K562 (cell line): ENCODE measurements around the gene TELO2.

ENCODE experiments used
- ATF2 ChIP-seq: sonication (generic); formaldehyde crosslinking; IDR thresholded peaks from 2 replicates; pipeline ENCODE4 v1.8.1; 2022; ENCODE audit warnings: missing genetic modification reagents
- BHLHE40 ChIP-seq: IDR thresholded peaks from 2 replicates; pipeline ENCODE4 v1.6.1; 2011; ENCODE audit warnings: low read length, improper control_type of control experiment
- CEBPZ ChIP-seq: fragments of 150-350 bp; IDR thresholded peaks from 2 replicates; pipeline ENCODE4 v1.6.1; 2014; ENCODE audit warnings: low read depth, mild to moderate bottlenecking, low read length, borderline replicate concordance
- CTCF ChIP-seq, 3 experiments: IDR thresholded peaks in 2 of 3; conservative IDR thresholded peaks in 1 of 3; 2 replicates each; pipeline ENCODE4 v1.5.1; 2011 to 2012; ENCODE audit warnings: low read length in 3 of 3, mild to moderate bottlenecking in 3 of 3, control low read depth in 2 of 3, improper control_type of control experiment in 1 of 3, inconsistent platforms in 1 of 3, low read depth in 1 of 3, mixed read lengths in 1 of 3, moderate library complexity in 1 of 3; ENCODE audit not compliant: insufficient read depth in 2 of 3
- FIP1L1 ChIP-seq: fragments of 200-400 bp; formaldehyde crosslinking; IDR thresholded peaks from 2 replicates; pipeline ENCODE4 v1.6.1; 2018; ENCODE audit warnings: mild to moderate bottlenecking, low read depth, low read length; ENCODE audit not compliant: poor library complexity, severe bottlenecking
- GTF2F1 ChIP-seq: IDR thresholded peaks from 2 replicates; pipeline ENCODE4 v1.6.1; 2011; ENCODE audit warnings: low read depth, low read length, improper control_type of control experiment
- HMGXB4 ChIP-seq: sonication (generic); formaldehyde crosslinking; IDR thresholded peaks from 2 replicates; pipeline ENCODE4 v1.8.1; 2023; ENCODE audit warnings: mild to moderate bottlenecking, missing genetic modification reagents
- HNRNPUL1 ChIP-seq: fragments of 200-400 bp; formaldehyde crosslinking; IDR thresholded peaks from 2 replicates; pipeline ENCODE4 v1.6.1; 2017; ENCODE audit warnings: low read length
- KLF10 ChIP-seq: fragments of 250-450 bp; sonication (Bioruptor Pico); IDR thresholded peaks from 2 replicates; pipeline ENCODE4 v1.6.1; 2021; ENCODE audit warnings: matching md5 sums
- PHB ChIP-seq: fragments of 250-450 bp; sonication (Bioruptor Pico); IDR thresholded peaks from 2 replicates; pipeline ENCODE4 v1.5.0; 2021
- SRSF1 ChIP-seq: fragments of 200-400 bp; formaldehyde crosslinking; IDR thresholded peaks from 2 replicates; pipeline ENCODE4 v1.6.1; 2017; ENCODE audit warnings: mild to moderate bottlenecking, low read depth, low read length, moderate library complexity
- SRSF9 ChIP-seq: fragments of 200-400 bp; formaldehyde crosslinking; IDR thresholded peaks from 2 replicates; pipeline ENCODE4 v1.6.1; 2017; ENCODE audit warnings: low read depth, low read length, borderline replicate concordance
- TEAD4 ChIP-seq, 2 experiments: sonication (generic) in 1 of 2; formaldehyde crosslinking in 1 of 2; IDR thresholded peaks; 2 replicates each; pipeline versions ENCODE4 v1.6.1 to v1.8.0; 2012 to 2022; ENCODE audit warnings: borderline replicate concordance in 1 of 2, inconsistent platforms in 1 of 2, low read length in 1 of 2, mild to moderate bottlenecking in 1 of 2, missing genetic modification reagents in 1 of 2
- ZNF274 ChIP-seq: IDR thresholded peaks from 2 replicates; pipeline ENCODE4 v1.6.1; 2011; ENCODE audit warnings: low read depth, mild to moderate bottlenecking, low read length, moderate library complexity, borderline replicate concordance

- no peak for TF ChIP-seq CTCF (IDR thresholded peaks at IDR 0.05 in 2 of 3, conservative IDR thresholded peaks at IDR 0.05 in 1 of 3; ENCODE audit: insufficient read depth in 2 of 3, low read depth in 1 of 3, low read length in 3 of 3)
- no peak for TF ChIP-seq GTF2F1
- TF ChIP-seq CEBPZ, result no peak
- no peak for TF ChIP-seq FIP1L1
- TF ChIP-seq HMGXB4 (CRISPR knock-in tag), result no peak
- no peak for TF ChIP-seq SRSF9
- TF ChIP-seq BHLHE40, result no peak
- no peak for TF ChIP-seq HNRNPUL1
- TF ChIP-seq ATF2 (CRISPR knock-in tag), result no peak
- TF ChIP-seq PHB (CRISPR knock-in tag), result no peak
- TF ChIP-seq SRSF1, result no peak
- TF ChIP-seq ZNF274, result no peak
- no peak for TF ChIP-seq TEAD4 (IDR thresholded peaks at IDR 0.05; ENCODE audit: low read length)
- TF ChIP-seq TEAD4 (CRISPR knock-in tag; IDR thresholded peaks at IDR 0.05; ENCODE audit: borderline replicate concordance), result no peak
- TF ChIP-seq KLF10, result no peak
These were observed 15.5 kb downstream of the TELO2 start for GRCh38 chr16:1508494-1509187.
